Heart right ventricle (tissue), 16 donors: Measurements from ENCODE around the gene TGM1. TPM values are rescaled to one million over a fixed set of nuclear protein-coding genes. Genes with fewer than 3 reads are reported as not detected.
A peak's percentile ranks its signal among the peaks of the same experiment; 100 is the strongest.

Source experiments
- ATAC-seq, 8 donors: fragments of 200-7000 bp; cut with Tn5 transposase; one replicate each; pipeline ENCODE4 v1.9.1; 2020; ENCODE audit warnings: mild to moderate bottlenecking in 8 of 8, moderate library complexity in 8 of 8, moderate number of reproducible peaks in 1 of 8
- DNase-seq, 2 donors: peaks; one replicate each; pipeline ENCODE4 v3.0.0-alpha.2; 2020
- H3K27ac ChIP-seq, 10 donors: fragments of 200-600 bp; sonication (generic) in 2 of 10; one replicate each; pipeline versions ENCODE4 v1.5.0 to v1.8.0; 2020 to 2022; ENCODE audit warnings: mild to moderate bottlenecking in 3 of 10
- H3K27me3 ChIP-seq, 7 donors: fragments of 200-600 bp; one replicate each; pipeline ENCODE4 v1.8.0; 2021 to 2022; ENCODE audit warnings: mild to moderate bottlenecking in 2 of 7
- H3K36me3 ChIP-seq, 9 donors: fragments of 200-600 bp; sonication (generic) in 1 of 9; one replicate each; pipeline versions ENCODE4 v1.5.0 to v1.8.0; 2020 to 2022; ENCODE audit warnings: mild to moderate bottlenecking in 2 of 9
- H3K4me1 ChIP-seq, 9 donors: fragments of 200-600 bp; sonication (generic) in 1 of 9; one replicate each; pipeline versions ENCODE4 v1.5.0 to v1.8.0; 2020 to 2022; ENCODE audit warnings: mild to moderate bottlenecking in 4 of 9
- H3K4me3 ChIP-seq, 10 donors: fragments of 200-600 bp; sonication (generic) in 2 of 10; one replicate each; pipeline versions ENCODE4 v1.5.0 to v1.8.0; 2020 to 2022; ENCODE audit warnings: mild to moderate bottlenecking in 7 of 10, moderate library complexity in 2 of 10
- H3K9me3 ChIP-seq, 11 donors: fragments of 200-600 bp in 10 of 11; sonication (generic) in 2 of 11; one replicate each; pipeline versions ENCODE4 v1.5.0 to v1.8.0; 2013 to 2022; ENCODE audit warnings: mild to moderate bottlenecking in 2 of 11, control low read depth in 1 of 11, moderate library complexity in 1 of 11
- WGBS, 2 donors: extraction: QIAGEN DNeasy Blood & Tissue Kit; methylation state at CpG; one replicate each; pipeline ENCODE4 v1.1.7; 2013; ENCODE audit warnings: inconsistent platforms in 1 of 2; 5-methylcytosine and 5-hydroxymethylcytosine counted together
- intact Hi-C, 10 donors: fragments of 100-400 bp; cut with DNase I; formaldehyde crosslinking; loops; one replicate each; pipeline versions ENCODE4 v1.11.1 to v1.14.2; 2022
- polyA plus RNA-seq, 2 donors: library from polyadenylated mRNA; stranded (reverse); fragments of 200-250 nt; gene quantifications; one replicate each; pipeline ENCODE4 v1.2.3, GENCODE V29; 2013
- total RNA-seq, 10 donors: library from RNA; stranded (reverse); fragmentation: NEBNext Ultra II Directional in 3 of 10; extraction: Animal tissue kit (Norgen Biotek cat#: 25700) in 3 of 10; gene quantifications; one replicate each; pipeline versions ENCODE4 v1.2.1 to v1.2.4, GENCODE V29; 2021 to 2023
- TF ChIP-seq, protein P1 (sequence below), 9 donors: fragments of 200-600 bp; sonication (generic) in 2 of 9; IDR thresholded peaks; one replicate each; pipeline versions ENCODE4 v1.5.0 to v1.8.0; 2021 to 2022; ENCODE audit warnings: antibody characterized with exemption in 9 of 9, mild to moderate bottlenecking in 5 of 9, moderate library complexity in 1 of 9
- donor health status: Arrhythmogenic right ventricular cardiomyopathy.
- donor health status: ischemic (EF 13 %, LVEDD 7.1; RV severe dilation, severe dysfunction).
- donor health status: healthy with polysubstance abuse.
- donor health status: DM: no; HTN: yes; CAD: no.
- donor health status: DM: no; HTN: no; CAD: no.
- donor health status: ischemic (EF 25% LVEDD 6.9; RV normal size, moderate dysfunction).
- donor health status: ischemic (EF 25% LVEDD 5.7; RV mildly dilated, moderate dysfunction).
- donor health status: healthy.
- donor health status: DM: yes; HTN: yes; CAD: no.
- donor health status: Ischemic cardiomyopathy.
- donor health status: ischemic (EF 35%, LVEDD 5.7; RV mildly dilated, moderate dysfunction).
- donor health status: nonischemic (EF 11% LVEDD 7.7; RV severe dilation, severe dysfunction).
- donor health status: DM: yes; HTN: yes; CAD: no.
- donor health status: PGD.
- donor health status: ischemic (EF 29% LVEDD 5.4; RV normal size, mild dysfunction).
- donor health status: nonischemic (EF 23%, LVEDD 6.1; RV moderate dilation, normal function).

The TGM1 gene
- total and polyA plus RNA-seq, 12 donors: 0.17 to 2.2 (median 0.65) TPM

DNA sequence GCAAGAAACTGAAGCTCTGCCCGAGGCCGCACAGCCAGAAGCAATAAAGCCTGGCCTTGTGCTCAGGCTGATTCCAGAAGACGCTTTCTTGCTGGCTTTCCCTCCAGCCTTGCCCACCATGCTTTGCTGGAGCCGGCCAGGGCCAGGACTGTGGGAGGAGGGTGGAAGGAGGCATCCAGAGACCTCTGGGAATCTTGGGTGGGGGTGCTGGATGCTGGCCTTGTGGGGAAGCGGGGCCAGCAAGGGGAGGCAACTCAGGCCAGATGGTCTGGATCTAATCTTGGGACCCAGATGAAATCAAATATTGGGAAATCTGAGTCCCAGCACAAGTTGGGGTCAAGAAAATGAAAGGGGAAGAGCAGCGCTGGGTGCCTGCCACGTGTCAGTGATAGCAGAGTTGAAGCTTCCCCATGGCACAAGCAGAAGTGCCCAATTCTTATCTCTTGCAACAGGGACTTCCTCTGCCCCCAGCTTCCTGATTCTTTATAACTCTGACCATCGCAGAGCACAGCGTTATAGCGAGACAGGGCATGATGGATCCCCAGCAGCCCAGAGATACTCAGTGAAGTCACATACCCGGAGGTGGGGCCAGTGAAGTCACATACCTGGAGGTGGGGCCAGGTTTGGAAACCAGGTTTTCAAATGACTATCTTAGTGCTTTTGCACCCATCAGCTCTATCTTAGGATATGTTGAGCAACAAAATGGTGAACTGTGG is 14.8 kb upstream of the TGM1 start:
- Histone ChIP-seq H3K9me3 (no peaks in the 10 kb centered on the region), H3K4me1 (peaks cover 0 to 100% (median 15%) of the 10 kb centered on the region in 9 donors), H3K4me3 (no peak overlapping the region), H3K36me3 (no peaks in the 10 kb centered on the region), H3K27ac (peak overlapping the region in 2 of 10 donors; percentile 31 to 72), H3K27me3 (no peaks in the 10 kb centered on the region)
- DNase-seq (no peak), ATAC-seq (peak in 4 of 8 donors; percentile 5 to 46 (median 30))
- TF ChIP-seq, protein P1, sequence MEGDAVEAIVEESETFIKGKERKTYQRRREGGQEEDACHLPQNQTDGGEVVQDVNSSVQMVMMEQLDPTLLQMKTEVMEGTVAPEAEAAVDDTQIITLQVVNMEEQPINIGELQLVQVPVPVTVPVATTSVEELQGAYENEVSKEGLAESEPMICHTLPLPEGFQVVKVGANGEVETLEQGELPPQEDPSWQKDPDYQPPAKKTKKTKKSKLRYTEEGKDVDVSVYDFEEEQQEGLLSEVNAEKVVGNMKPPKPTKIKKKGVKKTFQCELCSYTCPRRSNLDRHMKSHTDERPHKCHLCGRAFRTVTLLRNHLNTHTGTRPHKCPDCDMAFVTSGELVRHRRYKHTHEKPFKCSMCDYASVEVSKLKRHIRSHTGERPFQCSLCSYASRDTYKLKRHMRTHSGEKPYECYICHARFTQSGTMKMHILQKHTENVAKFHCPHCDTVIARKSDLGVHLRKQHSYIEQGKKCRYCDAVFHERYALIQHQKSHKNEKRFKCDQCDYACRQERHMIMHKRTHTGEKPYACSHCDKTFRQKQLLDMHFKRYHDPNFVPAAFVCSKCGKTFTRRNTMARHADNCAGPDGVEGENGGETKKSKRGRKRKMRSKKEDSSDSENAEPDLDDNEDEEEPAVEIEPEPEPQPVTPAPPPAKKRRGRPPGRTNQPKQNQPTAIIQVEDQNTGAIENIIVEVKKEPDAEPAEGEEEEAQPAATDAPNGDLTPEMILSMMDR (IDR thresholded peaks at IDR 0.05): no peak
- 76 to 84% methylated on average over 11 of the region's 11 CpGs for WGBS, 2 donors
- intact Hi-C loops: no loop called here

DNA sequence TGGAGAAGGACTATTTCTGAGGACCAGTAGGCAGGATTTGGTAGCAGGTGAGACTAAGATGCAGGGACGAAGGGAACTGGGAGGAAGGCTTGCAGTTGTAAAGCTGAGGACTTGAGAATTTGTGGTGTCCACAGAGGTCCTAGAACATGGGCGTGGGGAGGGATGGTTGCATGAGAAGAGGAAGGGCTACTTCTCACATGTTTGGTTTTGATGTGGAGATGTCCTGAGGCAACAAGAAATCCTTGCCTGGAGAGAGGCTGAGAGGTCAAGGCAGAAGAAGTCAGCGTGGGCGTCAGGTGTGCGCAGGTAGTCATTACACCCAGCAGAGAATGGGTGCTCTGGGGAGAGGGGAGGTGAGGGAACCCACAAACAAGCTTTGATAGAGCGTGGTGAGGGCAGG is 14.1 kb upstream of the TGM1 start:
- TF ChIP-seq, protein P1 (IDR thresholded peaks at IDR 0.05): no peak
- peaks cover 0 to 100% (median 15%) of the 10 kb centered on the region in 9 donors for H3K4me1 ChIP-seq
- intact Hi-C loops: no loop called here
- ATAC-seq: no peak
- no peaks in the 10 kb centered on the region for H3K27me3 ChIP-seq
- peak overlapping the region in 1 of 10 donors; percentile 72 for H3K27ac ChIP-seq
- DNase-seq: no peak
- H3K4me3 ChIP-seq: no peak overlapping the region
- no peaks in the 10 kb centered on the region for H3K9me3 ChIP-seq
- WGBS, 2 donors: 91% methylated on average over 6 of the region's 6 CpGs
- H3K36me3 ChIP-seq: no peaks in the 10 kb centered on the region

DNA sequence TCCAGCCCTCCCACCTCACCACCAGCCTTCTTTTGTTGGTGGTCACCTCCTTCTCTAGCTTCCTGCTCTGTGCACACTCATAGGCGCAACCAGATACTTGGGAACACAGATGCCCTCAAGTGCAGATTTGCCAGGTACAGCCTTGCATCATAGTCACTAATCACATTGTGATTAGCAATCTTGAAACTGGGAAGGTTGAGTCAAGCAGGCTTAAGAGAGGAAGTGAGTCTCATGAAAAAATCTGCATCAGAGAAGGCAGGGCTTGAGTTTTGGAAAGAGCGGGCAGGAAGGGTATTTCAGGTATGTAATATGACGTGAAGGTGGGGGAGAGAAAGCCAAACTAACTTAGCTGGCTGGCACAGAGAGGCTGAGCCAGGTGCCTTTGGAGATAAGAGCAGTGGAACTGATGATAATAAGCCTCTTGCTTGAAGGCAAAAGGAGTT is 11.1 kb upstream of the TGM1 start:
- WGBS, 2 donors: 53 to 66% methylated on average over 3 of the region's 3 CpGs
- Histone ChIP-seq H3K27me3 (no peaks in the 10 kb centered on the region), H3K4me1 (peaks cover 0 to 84% (median 16%) of the 10 kb centered on the region in 9 donors), H3K4me3 (no peak overlapping the region), H3K27ac (peak overlapping the region in 2 of 10 donors; percentile 13 to 68), H3K9me3 (no peaks in the 10 kb centered on the region), H3K36me3 (peaks cover 0 to 8% (median 0%) of the 10 kb centered on the region in 9 donors)
- no peak for DNase-seq
- intact Hi-C loops: no loop called here
- TF ChIP-seq, protein P1 (IDR thresholded peaks at IDR 0.05): no peak
- peak in 2 of 8 donors; percentile 12 to 23 for ATAC-seq

DNA sequence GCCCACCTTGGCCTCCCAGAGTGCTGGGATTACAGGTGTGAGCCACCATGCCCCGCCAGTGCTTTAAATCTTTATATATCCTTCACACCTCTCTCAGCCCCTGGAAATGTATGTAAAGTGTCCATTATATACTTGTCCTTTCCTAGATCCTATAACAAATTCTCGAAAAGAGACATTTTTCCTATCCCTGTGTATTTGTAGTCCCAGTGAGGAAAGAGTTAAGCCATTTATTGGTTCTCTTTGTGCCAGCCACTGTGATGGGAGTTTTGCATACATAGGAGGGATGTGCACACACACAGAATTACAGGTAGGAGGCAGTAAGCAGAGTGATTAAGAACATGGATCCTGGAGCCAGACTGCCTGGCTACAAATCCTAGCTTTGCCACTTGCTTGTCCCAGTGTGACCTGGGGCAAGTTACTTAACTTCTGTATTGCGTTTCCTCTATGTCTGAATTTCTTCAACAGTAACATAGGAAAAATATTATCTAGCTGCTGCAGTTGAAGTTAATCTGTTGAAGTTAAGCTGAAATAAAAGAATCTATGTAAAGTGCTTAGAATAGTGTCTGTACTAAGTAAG is 10.5 kb upstream of the TGM1 start:
- peak overlapping the region in 2 of 10 donors; percentile 13 to 68 for H3K27ac ChIP-seq
- intact Hi-C loops: no loop called here

More for the DNA sequence above, 10.5 kb upstream of the TGM1 start:
- TF ChIP-seq, protein P1 (IDR thresholded peaks at IDR 0.05): no peak
- H3K4me1 ChIP-seq: peaks cover 0 to 78% (median 13%) of the 10 kb centered on the region in 9 donors
- no peak for ATAC-seq
- peaks cover 0 to 14% (median 0%) of the 10 kb centered on the region in 9 donors for H3K36me3 ChIP-seq
- H3K27me3 ChIP-seq: no peaks in the 10 kb centered on the region
- H3K9me3 ChIP-seq: no peaks in the 10 kb centered on the region
- H3K4me3 ChIP-seq: no peak overlapping the region
- 75 to 87% methylated on average over 3 of the region's 3 CpGs for WGBS, 2 donors
- DNase-seq: no peak
